DOHH2 (cell line): ENCODE data around the gene HAUS3.
"Not testable (repeated sequence)": the region's sequence is repeated elsewhere in the genome, so short reads cannot be mapped to it uniquely, and the experiment has no call there.

Source experiments
- H3F3A ChIP-seq: fragments of 200-600 bp; sonication (generic), shearing (Covaris generic); 2 replicates; pipeline ENCODE4 v1.6.0; 2016; ENCODE audit warnings: antibody characterized with exemption, mild to moderate bottlenecking; ENCODE audit not compliant: control insufficient read depth, insufficient read depth
- H3K27ac ChIP-seq: fragments of 200-600 bp; sonication (generic); 2 replicates; pipeline ENCODE4 v1.5.1; 2014; ENCODE audit warnings: low read depth, mild to moderate bottlenecking, low read length, moderate library complexity
- H3K27me3 ChIP-seq: fragments of 200-600 bp; sonication (generic); 2 replicates; pipeline ENCODE4 v1.6.1; 2014; ENCODE audit warnings: mild to moderate bottlenecking, low read length, mixed read lengths; ENCODE audit not compliant: control insufficient read depth
- H3K36me3 ChIP-seq: fragments of 200-600 bp; sonication (generic); 2 replicates; pipeline ENCODE4 v1.6.1; 2014; ENCODE audit warnings: mild to moderate bottlenecking, low read length, moderate library complexity, mixed read lengths; ENCODE audit not compliant: control insufficient read depth
- H3K4me1 ChIP-seq: fragments of 200-600 bp; sonication (generic); 2 replicates; pipeline ENCODE4 v1.6.1; 2014; ENCODE audit warnings: mild to moderate bottlenecking, low read length, mixed read lengths; ENCODE audit not compliant: control insufficient read depth
- H3K4me2 ChIP-seq: fragments of 200-600 bp; sonication (generic); 2 replicates; pipeline ENCODE4 v1.6.0; 2014; ENCODE audit warnings: mild to moderate bottlenecking, low read length, moderate library complexity
- H3K4me3 ChIP-seq: fragments of 200-600 bp; sonication (generic); 2 replicates; pipeline ENCODE4 v1.5.1; 2014; ENCODE audit warnings: mild to moderate bottlenecking, low read length, mixed read lengths
- H3K79me2 ChIP-seq: fragments of 200-600 bp; sonication (generic); 2 replicates; pipeline ENCODE4 v1.6.1; 2014; ENCODE audit warnings: mild to moderate bottlenecking, low read length, mixed read lengths; ENCODE audit not compliant: control insufficient read depth
- H3K9me2 ChIP-seq: fragments of 200-600 bp; sonication (generic); replicated peaks from 2 replicates; pipeline ENCODE4 v1.6.1; 2014; ENCODE audit warnings: mild to moderate bottlenecking, low read length, mixed read lengths; ENCODE audit not compliant: control insufficient read depth
- H3K9me3 ChIP-seq: fragments of 200-600 bp; sonication (generic); 2 replicates; pipeline ENCODE4 v1.6.1; 2014; ENCODE audit warnings: antibody characterized with exemption, low read length, mixed read lengths; ENCODE audit not compliant: control insufficient read depth, insufficient read depth
- H4K20me1 ChIP-seq: fragments of 200-600 bp; sonication (generic); 2 replicates; pipeline ENCODE4 v1.6.0; 2014; ENCODE audit warnings: low read depth, mild to moderate bottlenecking, antibody characterized with exemption, low read length, moderate library complexity; ENCODE audit not compliant: control insufficient read depth, insufficient read depth
- CTCF ChIP-seq: fragments of 200-600 bp; sonication (generic); IDR thresholded peaks from one replicate; pipeline ENCODE4 v1.5.1; 2014; ENCODE audit warnings: antibody characterized with exemption, mild to moderate bottlenecking, low read depth, low read length; ENCODE audit not compliant: poor library complexity, severe bottlenecking
- EZH2phosphoT487 ChIP-seq: fragments of 200-600 bp; sonication (generic); IDR thresholded peaks from 2 replicates; pipeline ENCODE4 v1.6.1; 2017; ENCODE audit warnings: borderline replicate concordance, mild to moderate bottlenecking, antibody characterized with exemption, low read length, moderate library complexity, mixed read lengths

HAUS3 gene

GRCh38 chr4:2218436-2218835 lies 23.5 kb downstream of the HAUS3 start:
- H3K27me3 ChIP-seq, result no peaks in the 10 kb centered on the region
- no peaks in the 10 kb centered on the region for H3F3A ChIP-seq
- H3K27ac ChIP-seq, result no peak overlapping the region
- no peaks in the 10 kb centered on the region for H3K9me2 ChIP-seq
- no peak overlapping the region for H3K4me2 ChIP-seq
- TF ChIP-seq CTCF (no peak), EZH2phosphoT487 (no peak)
- no peaks in the 10 kb centered on the region for H3K79me2 ChIP-seq
- H3K36me3 ChIP-seq, result peaks cover 3% of the 10 kb centered on the region; the same call in 1 of the 2 replicates
- H3K4me3 ChIP-seq, result no peak overlapping the region
- no peaks in the 10 kb centered on the region for H3K4me1 ChIP-seq
- H3K9me3 ChIP-seq, result no peaks in the 10 kb centered on the region
- no peaks in the 10 kb centered on the region for H4K20me1 ChIP-seq

- H3K36me3 ChIP-seq, result no peaks in the 10 kb centered on the region
- no peak overlapping the region for H3K4me3 ChIP-seq
- no peaks in the 10 kb centered on the region for H3K9me2 ChIP-seq
- H3K9me3 ChIP-seq, result no peaks in the 10 kb centered on the region
- no peaks in the 10 kb centered on the region for H3K27me3 ChIP-seq
- TF ChIP-seq CTCF (no peak), EZH2phosphoT487 (no peak)
- H3K4me2 ChIP-seq, result no peak overlapping the region
- H4K20me1 ChIP-seq, result no peaks in the 10 kb centered on the region
- H3K4me1 ChIP-seq, result no peaks in the 10 kb centered on the region
- H3K79me2 ChIP-seq, result no peaks in the 10 kb centered on the region
- H3F3A ChIP-seq, result no peaks in the 10 kb centered on the region
- no peak overlapping the region for H3K27ac ChIP-seq
Measured at GRCh38 chr4:2217726-2218125, 24.2 kb downstream of the HAUS3 start.

DNA sequence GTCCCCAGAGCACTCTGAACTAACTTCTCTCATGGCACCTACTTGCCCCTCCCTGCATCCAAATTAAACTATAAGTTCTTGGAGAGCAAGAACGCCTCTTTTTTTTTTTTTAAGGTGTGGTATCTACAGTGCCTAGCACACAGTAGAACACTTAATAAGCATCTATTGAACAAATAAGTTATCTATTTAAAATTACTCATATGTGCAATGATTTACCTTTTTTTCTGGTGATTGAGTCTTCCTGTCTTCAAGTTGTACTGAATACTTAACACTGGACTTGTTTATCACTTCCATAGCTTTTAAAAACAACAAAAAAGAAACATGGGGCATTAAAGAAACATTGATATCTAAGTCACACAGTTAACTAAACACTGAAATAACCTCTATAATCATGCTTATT lies 29.1 kb downstream of the HAUS3 start:
- no peak overlapping the region for H3K4me2 ChIP-seq
- H3K9me2 ChIP-seq, result no peaks in the 10 kb centered on the region
- no peak for TF ChIP-seq CTCF
- TF ChIP-seq EZH2phosphoT487, result no peak
- no peaks in the 10 kb centered on the region for H3K4me1 ChIP-seq
- no peaks in the 10 kb centered on the region for H3K27me3 ChIP-seq
- H3K9me3 ChIP-seq, result no peaks in the 10 kb centered on the region
- H3K79me2 ChIP-seq, result no peaks in the 10 kb centered on the region
- no peaks in the 10 kb centered on the region for H3K36me3 ChIP-seq
- H3F3A ChIP-seq, result no peaks in the 10 kb centered on the region
- H4K20me1 ChIP-seq, result no peaks in the 10 kb centered on the region
- H3K4me3 ChIP-seq, result no peak overlapping the region
- no peak overlapping the region for H3K27ac ChIP-seq

DNA sequence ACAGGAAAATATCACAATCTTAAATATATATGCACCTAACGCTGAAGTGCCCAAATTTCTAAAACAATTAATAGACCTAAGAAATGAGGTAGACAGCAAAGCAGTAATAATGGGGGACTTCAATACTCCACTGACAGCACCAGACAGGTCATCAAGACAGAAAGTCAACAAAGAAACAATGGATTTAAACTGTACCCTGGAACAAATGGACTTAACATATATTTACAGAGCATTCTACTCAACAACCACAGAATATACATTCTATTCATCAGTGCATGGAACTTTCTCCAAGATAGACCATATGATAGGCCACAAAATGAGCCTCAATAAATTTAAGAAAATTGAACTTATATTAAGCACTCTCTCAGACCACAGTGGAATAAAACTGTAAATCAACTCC lies 39.1 kb downstream of the HAUS3 start:
- not testable (repeated sequence) for H3K4me2 ChIP-seq, H3K27me3 ChIP-seq, H3K4me3 ChIP-seq, H3K79me2 ChIP-seq, H3K36me3 ChIP-seq, H3K4me1 ChIP-seq, H3K27ac ChIP-seq, H4K20me1 ChIP-seq, H3F3A ChIP-seq, H3K9me2 ChIP-seq, H3K9me3 ChIP-seq
